ENCODE data around the gene MKS1.

MKS1 gene

DNA sequence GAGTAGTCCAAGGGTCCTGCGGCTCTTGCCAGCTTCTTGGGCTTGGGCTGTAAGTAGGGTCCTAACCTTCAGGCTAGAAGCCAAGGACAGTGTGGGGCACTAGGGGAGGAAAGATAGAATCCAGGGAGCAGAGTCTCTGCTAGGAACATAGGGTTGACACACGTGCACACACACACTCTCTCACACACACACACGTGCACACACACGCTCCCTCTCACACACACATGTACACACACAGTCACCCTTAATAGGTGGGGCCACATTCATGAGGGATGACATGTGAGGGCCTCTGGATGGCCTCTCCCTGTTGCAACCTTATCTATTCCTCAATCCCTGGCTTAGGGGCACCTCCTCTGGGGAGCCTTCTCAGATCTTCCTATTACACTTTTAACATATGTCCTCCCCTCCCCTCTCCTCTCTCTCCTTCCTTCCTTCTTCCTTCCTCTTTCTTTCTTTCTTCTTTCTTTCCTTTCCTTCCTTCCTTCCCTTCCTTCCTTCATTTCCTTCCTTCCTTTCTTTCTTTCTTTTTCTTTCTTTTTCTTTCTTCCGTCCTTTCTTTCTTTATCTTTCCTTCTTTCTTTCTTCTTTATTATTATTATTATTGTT, 23.4 kb downstream of the MKS1 start:
- no peak for DNase-seq

DNA sequence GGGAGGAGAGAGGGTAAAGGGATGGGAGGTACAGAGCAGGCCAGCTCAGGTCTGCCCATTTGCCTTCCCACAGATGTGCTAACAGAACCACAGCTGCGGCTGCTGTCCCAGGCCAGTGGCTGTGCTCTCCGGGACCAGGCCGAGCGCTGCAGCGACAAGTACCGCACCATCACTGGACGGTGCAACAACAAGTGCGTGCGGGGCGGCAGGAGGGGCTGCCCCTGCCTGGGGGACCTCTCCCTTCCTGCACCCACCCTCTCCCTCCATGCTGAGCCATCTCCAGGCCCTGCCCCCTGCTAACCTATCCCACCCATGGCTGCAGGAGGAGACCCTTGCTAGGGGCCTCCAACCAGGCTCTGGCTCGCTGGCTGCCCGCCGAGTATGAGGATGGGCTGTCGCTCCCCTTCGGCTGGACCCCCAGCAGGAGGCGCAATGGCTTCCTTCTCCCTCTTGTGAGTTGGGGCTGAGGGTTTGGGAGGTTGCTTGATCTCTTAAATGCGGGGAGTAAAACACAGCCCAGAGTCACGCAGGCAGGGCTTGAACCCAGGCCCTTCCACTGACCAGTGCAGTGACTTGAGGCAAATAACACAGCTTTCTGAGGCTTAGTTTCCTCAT, 25.3 kb downstream of the MKS1 start:
- DNase-seq = no peak

GRCh38 chr17:58192612-58193011, 26.4 kb downstream of the MKS1 start, which contains the start of gene EPX:
TSS of gene EPX (plus strand) at chr17:58192726. CDS start at chr17:58192847, 121 bp downstream.
- no peak for DNase-seq

DNA sequence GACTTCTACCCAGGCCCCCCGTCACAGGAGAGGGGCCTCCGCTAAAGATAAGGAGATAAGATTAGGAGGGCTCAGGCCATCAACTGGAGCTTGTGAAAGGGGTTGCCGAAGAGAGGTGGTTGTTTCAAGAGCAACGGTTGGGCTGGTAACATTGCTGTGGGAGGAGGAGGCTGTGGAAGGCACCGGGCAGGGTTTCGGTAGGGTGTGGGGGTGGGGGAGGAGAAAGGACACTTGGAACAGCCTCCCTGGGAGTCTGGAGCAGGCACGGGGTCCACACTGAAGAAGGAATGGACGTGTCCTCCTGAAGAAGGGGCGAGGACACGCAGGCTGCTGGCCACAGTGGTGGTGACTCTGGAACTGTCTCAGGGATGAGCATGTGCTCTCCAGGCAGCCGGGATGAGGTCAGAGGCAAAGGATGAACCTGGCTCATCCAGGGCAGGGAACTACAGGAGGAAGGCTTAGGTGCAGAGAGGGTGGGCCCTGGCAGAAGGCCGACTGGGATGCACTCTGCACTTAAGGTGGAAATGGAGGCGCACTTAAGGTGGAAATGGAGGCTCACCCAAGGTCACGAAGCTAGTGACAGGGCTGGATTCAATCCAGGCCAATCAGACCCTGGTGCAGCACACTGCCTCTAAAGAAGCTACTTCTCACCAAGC, 27.7 kb downstream of the MKS1 start:
- DNase-seq = no peak

- peak; percentile 65 for DNase-seq
Observed at GRCh38 chr17:58189436-58190146, 29.5 kb downstream of the MKS1 start.

- DNase-seq = no peak
Observed at GRCh38 chr17:58187675-58188074, 31.4 kb downstream of the MKS1 start.

- no peak for DNase-seq
Observed at GRCh38 chr17:58187063-58187462, 32.0 kb downstream of the MKS1 start.

DNA sequence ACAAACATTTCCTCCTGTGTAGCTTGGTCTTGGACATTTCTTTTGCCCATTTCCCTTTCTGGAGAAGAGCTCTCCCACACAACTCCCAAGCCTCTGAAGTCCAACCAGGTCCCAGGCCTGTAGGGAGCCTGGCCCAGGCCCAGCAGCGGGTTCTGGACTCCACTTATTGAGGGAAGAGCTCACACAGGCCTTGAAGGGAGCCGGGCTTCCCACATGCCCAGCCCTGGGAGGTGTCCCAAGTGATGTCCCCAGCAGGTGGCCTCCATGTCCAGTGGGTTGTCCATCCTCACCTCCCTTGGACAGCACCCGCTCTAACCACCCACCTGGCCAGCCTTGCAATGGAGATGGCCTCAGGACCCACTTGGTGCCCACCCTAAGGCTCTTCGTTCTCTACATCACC, 32.5 kb downstream of the MKS1 start:
- no peak for DNase-seq

DNA sequence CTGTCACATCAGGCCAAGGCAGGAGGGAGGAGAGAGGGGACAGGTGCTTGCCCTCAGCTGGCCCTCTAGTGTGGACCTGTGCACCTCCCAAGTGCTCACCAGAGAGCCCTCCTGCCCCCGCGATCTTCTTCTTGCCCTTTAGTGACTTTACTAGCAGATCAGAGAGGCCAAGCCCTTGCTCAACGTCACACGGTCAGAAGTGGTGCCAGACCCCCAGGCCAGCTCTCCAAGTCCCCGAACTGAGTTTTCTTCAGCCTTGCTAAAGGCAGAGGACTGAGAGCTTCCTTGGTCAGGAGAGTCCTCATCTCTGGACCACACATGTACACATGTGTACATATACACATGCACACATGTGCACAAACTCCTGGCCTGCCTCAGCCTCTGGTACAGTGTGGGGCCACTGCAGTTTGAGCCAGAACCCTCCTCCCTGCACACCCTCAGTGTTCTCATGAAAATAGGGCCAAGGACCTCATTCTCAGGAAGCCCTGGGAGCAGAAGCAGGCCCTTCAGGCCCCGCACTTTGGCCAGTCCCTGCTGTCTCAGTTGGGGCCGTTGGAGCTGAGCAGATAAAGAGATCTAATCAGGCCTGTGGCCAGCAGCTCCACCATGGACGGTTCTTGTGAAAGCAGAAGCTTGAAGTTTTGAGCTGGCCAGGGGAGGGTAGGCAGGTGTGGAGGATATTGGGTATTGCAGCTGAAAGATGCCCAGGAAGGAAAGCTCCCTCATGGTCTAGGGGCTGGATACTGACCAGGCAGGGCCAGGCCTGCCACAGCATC, 33.9 kb downstream of the MKS1 start:
- no peak for DNase-seq

- no peak for DNase-seq
Observed at GRCh38 chr17:58184308-58184985, 34.6 kb downstream of the MKS1 start.

DNA sequence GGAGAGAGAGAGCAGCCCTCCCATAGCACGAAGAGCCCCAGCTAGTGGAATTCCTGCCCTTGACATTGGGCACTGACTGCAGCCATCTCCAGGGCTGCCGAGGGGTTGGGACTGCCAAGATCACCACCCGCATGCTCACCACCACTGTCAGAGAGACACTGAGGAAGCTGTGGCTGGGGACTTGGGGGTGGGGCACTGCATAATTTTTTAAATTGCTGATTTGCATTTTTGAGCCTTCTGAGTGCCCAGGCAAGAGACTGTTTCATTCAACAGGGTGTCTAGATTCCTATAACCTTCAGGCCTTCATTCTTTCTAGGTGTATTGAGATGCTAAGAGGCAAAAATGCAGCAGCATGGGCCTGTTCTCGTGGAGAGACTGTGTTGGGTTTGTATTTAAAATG, 35.5 kb downstream of the MKS1 start:
- no peak for DNase-seq

GRCh38 chr17:58181796-58182195, 37.3 kb downstream of the MKS1 start:
- DNase-seq = no peak

DNA sequence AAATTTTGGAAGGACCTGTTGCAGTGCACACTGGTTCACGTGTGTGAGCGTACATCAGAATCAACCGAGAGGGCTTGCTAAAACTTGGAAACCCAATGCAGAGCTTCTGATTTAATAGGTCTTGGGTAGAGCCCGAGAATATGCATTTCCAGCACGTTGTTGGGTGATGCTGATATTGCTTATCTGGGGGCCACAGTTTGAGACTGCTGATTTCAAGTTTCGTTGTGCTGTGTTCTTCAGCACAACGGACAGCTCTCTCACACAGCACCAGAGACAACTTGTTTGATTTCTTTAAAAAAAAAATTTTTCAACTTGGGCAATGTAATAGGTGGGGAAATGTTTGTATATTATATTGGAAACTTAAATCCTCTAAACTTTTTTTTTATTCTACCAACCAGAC, 42.9 kb downstream of the MKS1 start:
- DNase-seq = no peak

DNA sequence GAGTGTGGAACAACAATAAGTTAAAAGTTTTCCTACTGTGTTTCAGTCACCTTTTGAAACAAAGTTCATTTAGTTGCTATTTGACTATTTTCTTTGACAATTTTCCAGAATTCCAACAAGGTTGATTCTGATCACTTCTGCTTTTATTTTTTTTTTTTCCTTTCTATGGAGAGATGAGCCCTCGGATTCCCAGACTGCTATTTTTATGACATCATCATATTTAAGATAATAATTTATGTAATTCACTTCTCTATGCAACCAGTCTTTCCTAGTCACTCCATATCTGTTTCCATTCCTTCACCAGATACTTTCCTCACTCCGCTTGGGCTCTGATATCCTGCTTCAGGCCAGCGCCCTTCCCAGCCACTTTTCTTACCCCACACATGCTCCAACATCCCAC, 44.2 kb downstream of the MKS1 start:
- DNase-seq = no peak

- DNase-seq = no peak
Observed at GRCh38 chr17:58172369-58173071, 46.5 kb downstream of the MKS1 start.

DNA sequence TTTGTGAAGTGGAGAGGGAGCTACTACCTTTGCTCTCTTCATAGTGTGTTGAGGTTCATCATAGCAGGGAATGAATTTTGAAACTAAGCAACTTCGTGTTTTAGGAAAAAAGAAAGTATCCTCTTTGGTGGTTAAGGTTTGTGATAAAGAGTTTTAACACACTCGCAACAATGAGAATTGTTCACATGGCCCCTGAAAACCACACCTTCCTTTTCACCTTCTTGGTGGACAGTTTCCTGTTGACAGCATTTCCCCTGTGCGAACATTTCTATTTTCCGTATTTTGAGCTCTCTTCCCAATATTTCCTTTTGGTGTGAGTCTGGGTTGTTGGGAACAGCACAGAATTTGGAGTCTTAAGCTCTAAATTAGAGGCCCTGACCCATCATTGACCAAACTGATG, 48.4 kb downstream of the MKS1 start:
- DNase-seq = no peak

- DNase-seq = no peak
Observed at GRCh38 chr17:58166682-58167081, 52.4 kb downstream of the MKS1 start, which contains the start of gene OR4D2. TSS of gene OR4D2 (plus strand) at chr17:58166982. CDS start at chr17:58169656, 2,674 bp downstream.

- DNase-seq = no peak
Observed at GRCh38 chr17:58165981-58166380, 53.1 kb downstream of the MKS1 start.

DNA sequence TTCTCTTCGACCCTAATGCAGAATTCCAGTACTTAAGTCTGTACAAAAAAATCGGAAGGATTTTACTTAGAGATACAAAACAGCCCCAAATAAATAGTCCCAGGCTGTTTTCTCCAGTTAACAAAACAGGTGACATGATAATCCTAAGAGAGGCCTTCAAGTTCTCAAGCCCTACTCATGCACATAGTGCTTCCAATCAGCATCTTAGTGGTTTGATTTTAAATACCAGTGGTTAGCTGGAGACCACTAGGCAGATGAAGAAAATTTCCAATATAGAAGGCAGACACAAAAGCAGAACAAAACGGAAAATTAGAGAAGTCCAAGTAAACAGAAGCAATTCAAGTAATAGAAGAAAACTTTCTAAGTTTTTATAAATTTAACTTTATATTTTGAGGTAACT, 57.5 kb downstream of the MKS1 start:
- no peak for DNase-seq

GRCh38 chr17:58158181-58158580, 60.9 kb downstream of the MKS1 start:
- DNase-seq = no peak
